Left colon (tissue), 2 donors: ENCODE data around the gene BPIFB3. TPM values are rescaled to one million over a fixed set of nuclear protein-coding genes. Genes with fewer than 3 reads are reported as not detected.
"Not testable (repeated sequence)": the region's sequence is repeated elsewhere in the genome, so short reads cannot be mapped to it uniquely, and the experiment has no call there.

Source experiments
- ATAC-seq: fragments of 200-7000 bp; cut with Tn5 transposase; one replicate; pipeline ENCODE4 v1.9.1; 2020; ENCODE audit warnings: mild to moderate bottlenecking, moderate library complexity
- DNase-seq, 2 donors: peaks; one replicate each; pipeline ENCODE4 v3.0.0-alpha.2; 2020
- intact Hi-C, 2 donors: fragments of 100-400 bp; cut with DNase I in 1 of 2; cut with micrococcal nuclease in 1 of 2; formaldehyde crosslinking; loops; one replicate each; pipeline versions ENCODE4 v1.11.2 to v1.14.0; 2022; cut with DNase I, micrococcal nuclease
- total RNA-seq, 2 donors: library from RNA; stranded (reverse); fragmentation: NEBNext Ultra II Directional; extraction: Animal tissue kit (Norgen Biotek cat#: 25700); gene quantifications; one replicate each; pipeline ENCODE4 v1.2.1, GENCODE V29; 2021
- donor health status: DM: no; HTN: no; CAD: no.
- donor health status: DM: yes; HTN: yes; CAD: no.

BPIFB3 gene
- total RNA-seq, 2 donors from 2014 or later, result not detected

DNA sequence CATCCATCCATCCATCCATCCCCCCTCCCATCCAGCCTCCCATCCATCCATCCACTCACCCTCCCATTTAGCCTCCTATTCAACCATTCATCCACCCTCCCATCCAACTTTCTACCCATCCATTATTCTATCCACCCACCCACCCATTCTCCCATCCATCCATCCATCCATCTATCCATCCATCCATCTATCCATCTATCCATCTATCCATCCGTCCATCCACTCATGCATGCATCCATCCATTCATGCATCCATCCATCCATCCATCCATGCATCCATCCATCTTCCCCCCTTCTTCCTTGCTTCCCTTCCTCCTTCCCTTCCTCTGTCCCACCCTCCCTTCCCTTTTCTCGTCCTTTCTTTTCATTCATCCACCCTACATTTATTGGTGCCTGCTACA lies 21.0 kb downstream of the BPIFB3 start:
- ATAC-seq (no peak), DNase-seq (no peak)
- intact Hi-C loops, result no loop called here

DNA sequence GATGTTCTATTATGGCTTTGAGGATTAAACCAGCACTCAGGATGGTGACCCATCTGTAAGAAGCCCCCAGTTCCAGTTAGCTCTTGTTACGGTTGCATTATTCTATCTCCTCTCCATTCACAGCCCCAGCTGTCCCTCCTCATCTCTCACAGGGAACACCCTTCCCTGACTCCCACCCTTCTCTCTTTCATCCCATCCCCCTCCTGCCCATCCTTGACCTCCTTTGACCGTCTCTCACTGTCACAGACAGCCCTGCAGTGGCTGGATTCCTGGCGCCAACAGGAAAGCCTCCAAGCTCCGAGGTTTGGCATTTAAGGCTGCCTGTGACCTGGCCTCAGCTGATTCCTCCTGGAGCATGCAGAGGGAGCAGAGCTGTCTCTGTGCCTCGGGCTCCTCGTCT lies 21.6 kb downstream of the BPIFB3 start:
- intact Hi-C loops, result no loop called here

DNA sequence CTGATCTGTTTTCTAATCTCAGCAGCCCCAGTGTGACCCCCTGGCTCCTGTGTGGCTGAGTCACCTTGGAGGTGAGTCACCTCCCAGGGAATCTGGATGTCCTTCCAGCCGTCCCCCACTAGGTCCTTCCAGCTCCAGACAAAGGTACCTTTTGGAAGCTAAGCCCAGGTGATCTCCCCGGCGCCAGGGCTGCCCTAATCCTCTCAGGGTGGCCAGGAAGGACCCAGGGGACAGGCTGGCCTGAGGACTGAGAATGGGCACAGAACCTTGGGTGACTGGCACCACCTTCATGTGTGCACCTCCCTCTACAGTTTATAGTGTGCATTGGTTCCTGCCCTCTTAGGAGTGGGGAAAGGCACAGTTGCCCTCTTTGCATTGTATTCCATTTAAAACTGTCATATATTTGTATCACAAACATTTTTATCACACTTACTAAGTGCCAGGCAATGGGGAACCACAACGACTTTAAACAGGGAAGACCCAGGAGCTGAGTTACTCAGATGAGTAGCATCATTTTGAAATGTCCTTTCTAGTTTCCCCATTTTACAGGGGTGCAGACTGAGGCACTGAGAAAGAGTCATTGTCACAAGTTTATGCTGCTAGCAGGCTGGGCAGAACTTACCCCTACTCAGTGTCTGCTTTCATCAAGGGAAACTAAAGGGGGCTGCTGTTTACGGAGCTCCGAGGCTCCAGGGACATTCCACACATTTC lies 23.1 kb downstream of the BPIFB3 start:
- no peak for ATAC-seq
- no peak for DNase-seq
- intact Hi-C loops, result no loop called here

More for the DNA sequence above, 21.6 kb downstream of the BPIFB3 start:
- DNase-seq, result no peak
- ATAC-seq, result no peak

DNA sequence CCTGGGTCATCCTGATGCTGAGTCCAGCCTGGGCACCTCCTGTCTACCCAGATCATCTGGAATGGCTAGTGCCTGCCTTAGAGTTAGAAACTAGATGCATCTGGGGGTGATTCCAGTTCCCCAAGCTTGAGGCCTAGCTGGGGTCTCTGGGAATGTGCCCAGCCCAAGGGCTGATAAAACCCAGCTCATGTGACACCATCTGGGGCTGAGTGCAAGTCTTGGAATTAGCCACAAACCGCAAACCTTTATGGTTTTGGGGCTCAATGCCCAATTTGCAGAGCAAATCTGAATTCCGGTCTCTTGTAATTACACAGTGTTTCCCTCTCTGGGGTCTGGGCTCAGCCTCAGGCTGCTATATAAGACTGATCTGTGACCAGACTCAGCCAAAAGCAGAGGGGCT lies 25.6 kb downstream of the BPIFB3 start, which contains the start of gene BPIFB4:
Gene BPIFB4, plus strand, starts transcription at position 385 of the 400 bp plus-strand sequence. CDS start 1,884 bp downstream, outside the sequence.
- intact Hi-C loops, result no loop called here
- no peak for DNase-seq
- no peak for ATAC-seq

- intact Hi-C loops, result no loop called here
- DNase-seq (no peak), ATAC-seq (no peak)
These were observed 27.9 kb downstream of the BPIFB3 start for GRCh38 chr20:33081411-33082154.

GRCh38 chr20:33082546-33082945 lies 28.8 kb downstream of the BPIFB3 start:
- intact Hi-C loops, result no loop called here
- no peak for ATAC-seq
- no peak for DNase-seq

DNA sequence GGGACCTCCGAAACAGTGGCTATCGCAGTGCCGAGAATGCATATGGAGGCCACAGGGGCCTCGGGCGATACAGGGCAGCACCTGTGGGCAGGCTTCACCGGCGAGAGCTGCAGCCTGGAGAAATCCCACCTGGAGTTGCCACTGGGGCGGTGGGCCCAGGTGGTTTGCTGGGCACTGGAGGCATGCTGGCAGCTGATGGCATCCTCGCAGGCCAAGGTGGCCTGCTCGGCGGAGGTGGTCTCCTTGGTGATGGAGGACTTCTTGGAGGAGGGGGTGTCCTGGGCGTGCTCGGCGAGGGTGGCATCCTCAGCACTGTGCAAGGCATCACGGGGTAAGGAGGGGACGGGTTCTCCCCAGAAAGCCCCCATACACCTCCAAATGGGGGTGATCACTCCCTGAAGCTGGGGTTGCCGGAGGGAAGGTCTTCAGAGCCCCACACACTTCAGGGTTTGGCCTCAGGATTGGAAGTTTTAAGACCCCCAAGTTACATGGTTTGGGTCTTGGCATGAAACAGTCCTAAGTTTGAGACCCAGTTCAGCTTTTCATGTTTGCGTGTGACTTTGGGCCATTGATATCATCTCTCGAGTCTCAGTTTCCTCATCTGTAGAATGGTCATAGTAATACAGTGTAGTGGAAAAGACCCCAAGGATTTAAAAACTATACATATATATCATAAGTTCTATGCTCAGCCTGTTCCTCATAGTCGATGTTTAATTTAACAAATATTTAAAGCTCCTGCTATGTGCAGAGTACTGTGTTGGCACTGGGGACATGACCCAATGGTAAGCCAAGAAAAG lies 30.0 kb downstream of the BPIFB3 start:
- intact Hi-C loops, result no loop called here
- no peak for DNase-seq

GRCh38 chr20:33084722-33085121 lies 31.0 kb downstream of the BPIFB3 start:
- intact Hi-C loops, result no loop called here
- DNase-seq, result no peak

More for the DNA sequence above, 30.0 kb downstream of the BPIFB3 start:
- ATAC-seq, result no peak

DNA sequence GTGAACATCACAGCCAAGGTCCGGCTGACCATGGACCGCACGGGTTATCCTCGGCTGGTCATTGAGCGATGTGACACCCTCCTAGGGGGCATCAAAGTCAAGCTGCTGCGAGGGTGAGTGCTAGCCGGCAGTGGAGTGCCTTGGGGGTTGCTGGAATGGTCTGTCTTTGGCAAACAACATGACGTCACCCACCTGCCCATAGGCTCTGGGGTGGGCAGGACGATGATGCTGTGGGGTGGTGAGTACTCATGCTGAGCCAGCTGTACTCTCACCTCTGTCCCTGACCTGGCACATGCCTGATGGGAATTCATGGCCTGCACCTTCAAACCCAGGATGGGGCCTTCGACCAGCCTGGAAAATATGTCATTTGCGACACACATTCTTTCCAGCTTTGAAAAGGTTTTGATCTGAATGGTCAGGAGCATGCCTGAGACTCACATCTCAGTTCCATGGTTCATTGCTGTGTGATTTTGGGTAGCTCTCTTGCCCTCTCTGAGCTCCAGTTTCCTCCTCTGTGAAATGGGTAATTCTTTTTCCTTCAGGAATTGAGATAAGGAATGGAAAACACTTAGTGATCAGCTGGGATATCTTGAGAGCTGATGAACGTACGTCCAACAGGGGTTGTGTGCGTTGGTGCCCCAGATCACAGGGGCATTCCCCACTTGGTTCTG lies 32.5 kb downstream of the BPIFB3 start:
- no peak for DNase-seq
- intact Hi-C loops, result no loop called here
- ATAC-seq, result no peak

More at GRCh38 chr20:33084722-33085121, 31.0 kb downstream of the BPIFB3 start:
- no peak for ATAC-seq

DNA sequence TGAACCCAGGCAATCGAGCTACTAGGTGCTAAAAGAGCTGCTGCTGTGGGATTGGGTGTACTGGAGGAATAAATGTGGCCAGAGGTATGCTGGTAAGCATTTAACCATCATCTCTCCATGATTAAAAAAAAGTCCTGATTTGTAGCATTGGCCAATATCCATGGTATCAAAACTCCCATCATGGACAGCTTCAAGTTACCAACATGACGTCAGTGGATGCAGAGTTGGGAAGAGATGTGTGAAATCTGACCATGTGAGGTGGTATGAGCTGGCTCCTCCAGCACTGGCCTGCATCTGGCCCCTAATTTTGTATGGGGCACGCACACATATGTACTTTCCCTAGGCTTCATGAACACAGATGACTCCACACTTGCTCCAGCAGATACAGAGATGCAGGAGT lies 37.4 kb downstream of the BPIFB3 start:
- DNase-seq, result no peak
- intact Hi-C loops, result no loop called here
- ATAC-seq, result no peak

DNA sequence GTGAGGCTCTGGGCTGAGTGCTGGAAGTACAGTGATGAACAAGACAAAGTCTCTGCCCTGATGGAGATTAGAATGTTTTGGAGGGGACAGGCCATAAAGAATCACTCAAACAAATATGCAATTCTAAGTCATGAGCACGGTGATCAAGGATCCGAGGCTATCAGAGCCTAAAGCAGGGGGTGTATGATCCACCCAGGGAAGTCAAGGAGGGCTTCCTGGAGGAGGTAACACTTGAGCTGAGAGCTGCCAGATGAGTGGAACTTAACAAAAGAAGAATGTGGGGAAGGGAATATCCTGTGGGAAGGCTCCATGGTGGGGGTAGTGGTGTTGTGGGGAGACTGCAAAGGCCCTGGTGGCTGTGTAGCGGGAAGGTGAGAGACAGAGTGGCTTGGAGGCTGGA lies 38.0 kb downstream of the BPIFB3 start:
- no peak for DNase-seq
- intact Hi-C loops, result no loop called here
- ATAC-seq, result no peak

DNA sequence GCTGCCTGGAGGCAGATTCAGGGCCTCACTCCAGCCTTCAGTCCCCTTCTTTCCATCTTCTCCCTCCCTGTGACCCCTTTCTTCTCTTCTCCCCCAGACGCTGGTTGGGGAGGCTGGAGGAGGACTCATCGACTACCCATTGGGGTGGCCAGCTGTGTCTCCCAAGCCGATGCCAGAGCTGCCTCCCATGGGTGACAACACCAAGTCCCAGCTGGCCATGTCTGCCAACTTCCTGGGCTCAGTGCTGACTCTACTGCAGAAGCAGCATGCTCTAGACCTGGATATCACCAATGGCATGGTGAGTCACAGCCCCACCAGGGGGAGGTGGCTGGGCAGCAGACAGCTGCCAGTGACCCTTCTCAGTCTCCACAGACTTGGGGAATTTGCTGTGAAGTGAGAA lies 38.7 kb downstream of the BPIFB3 start:
- DNase-seq (no peak), ATAC-seq (no peak)
- intact Hi-C loops, result no loop called here

GRCh38 chr20:33093074-33093473 lies 39.4 kb downstream of the BPIFB3 start:
- ATAC-seq (no peak), DNase-seq (no peak)
- intact Hi-C loops, result no loop called here

DNA sequence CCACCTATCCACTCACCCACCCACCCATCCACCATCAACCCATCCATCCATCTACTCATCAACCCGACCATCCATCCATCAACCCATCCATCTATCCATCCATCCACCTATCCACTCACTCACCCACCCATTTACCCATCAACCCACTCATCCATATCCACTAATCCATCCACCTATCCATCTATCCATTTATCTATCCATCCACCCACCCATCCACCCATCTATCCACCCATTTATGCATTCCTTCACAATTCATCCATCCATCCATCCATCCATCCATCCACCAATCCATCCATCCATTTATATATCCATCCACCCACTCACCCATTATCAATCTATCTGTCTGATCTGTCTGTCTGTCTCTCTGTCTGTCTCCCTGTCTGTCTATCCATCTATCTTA lies 39.9 kb downstream of the BPIFB3 start:
- ATAC-seq, result no peak

DNA sequence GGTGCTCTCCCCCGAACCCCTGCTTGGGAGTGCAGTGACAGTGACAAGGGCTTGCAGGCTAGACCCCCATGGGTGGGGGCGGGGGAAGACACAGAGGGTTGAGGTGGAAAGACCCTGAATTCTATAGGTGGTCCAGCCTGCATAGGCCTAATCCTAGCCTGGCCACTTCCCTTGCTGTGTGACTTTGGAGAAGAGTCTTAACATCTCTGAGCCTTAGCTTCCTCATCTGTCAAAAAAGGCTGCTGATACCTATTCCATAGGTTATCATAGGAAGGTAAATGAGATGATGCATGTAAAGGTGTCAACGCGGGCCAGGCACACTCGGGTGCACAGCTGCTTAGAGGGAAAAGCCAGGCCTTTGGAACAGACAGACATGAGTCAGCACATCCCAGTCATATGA lies 41.5 kb downstream of the BPIFB3 start:
- DNase-seq (no peak), ATAC-seq (no peak)
- intact Hi-C loops, result no loop called here

More for the DNA sequence above, 39.9 kb downstream of the BPIFB3 start:
- intact Hi-C loops, result no loop called here
- DNase-seq, result no peak

DNA sequence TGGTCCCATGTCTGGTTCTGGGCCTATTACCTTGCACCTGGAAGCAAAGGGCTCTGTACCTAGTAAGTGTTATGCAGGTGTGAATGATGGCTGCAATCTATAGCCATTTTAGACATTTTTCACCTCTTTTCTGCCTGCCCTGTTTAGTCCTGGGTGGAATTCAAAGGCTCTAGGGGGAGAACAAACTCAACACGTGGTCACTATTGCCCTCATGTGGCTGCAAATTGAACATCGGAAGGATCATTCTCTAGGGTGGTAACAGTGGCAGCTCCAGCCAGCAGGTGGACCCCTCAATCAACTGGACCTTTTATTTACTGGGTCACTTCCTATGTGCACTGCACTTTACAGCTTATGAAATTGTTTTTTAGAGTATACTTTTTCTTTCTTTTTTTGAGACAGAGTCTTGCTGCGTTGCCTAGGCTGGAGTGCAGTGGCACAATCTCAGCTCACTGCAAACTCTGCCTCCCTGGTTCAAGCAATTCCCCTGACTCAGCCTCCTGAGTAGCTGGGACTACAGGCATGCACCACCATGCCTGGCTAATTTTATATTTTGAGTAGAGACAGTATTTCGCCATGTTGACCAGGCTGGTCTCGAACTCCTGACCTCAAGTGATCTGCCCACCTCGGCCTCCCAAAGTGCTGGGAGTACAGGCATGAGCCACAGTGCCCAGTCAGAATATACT lies 42.3 kb downstream of the BPIFB3 start:
- DNase-seq, result peak in 1 of 2 donors; percentile 9
- ATAC-seq, intact Hi-C loops: not testable (repeated sequence)

GRCh38 chr20:33097001-33097400 lies 43.3 kb downstream of the BPIFB3 start:
- no peak for ATAC-seq
- DNase-seq, result no peak
- intact Hi-C loops, result no loop called here

- ATAC-seq (no peak), DNase-seq (no peak)
- intact Hi-C loops, result no loop called here
These were observed 46.3 kb downstream of the BPIFB3 start for GRCh38 chr20:33099843-33100538.
